ENCODE measurements around the gene FMOD.

FMOD gene

GRCh38 chr1:203326830-203327683, 23.9 kb downstream of the FMOD start:
- peaks cover 59 to 68% of the 10 kb centered on the region in 2 donors for H3K4me1 ChIP-seq (ENCODE audit: control insufficient read depth in 1 of 2, insufficient read depth in 2 of 2, low read length in 2 of 2)

GRCh38 chr1:203325418-203326091, 25.4 kb downstream of the FMOD start:
- Histone ChIP-seq H3K27me3 (ENCODE audit: control insufficient read depth in 1 of 2, insufficient read depth in 2 of 2, low read length in 2 of 2) (no peaks in the 10 kb centered on the region), H3K4me1 (ENCODE audit: control insufficient read depth in 1 of 2, insufficient read depth in 2 of 2, low read length in 2 of 2) (peaks cover 74 to 83% of the 10 kb centered on the region in 2 donors), H3K27ac (ENCODE audit: low read depth, low read length) (peak overlapping the region; percentile 20), H3K36me3 (ENCODE audit: control insufficient read depth in 1 of 2, insufficient read depth in 2 of 2, low read length in 2 of 2) (no peaks in the 10 kb centered on the region), H3K4me3 (ENCODE audit: low read depth in 1 of 2, low read length in 2 of 2) (peak overlapping the region; percentile 4 to 15), H3K9me3 (ENCODE audit: control insufficient read depth in 1 of 2, low read length in 2 of 2) (no peaks in the 10 kb centered on the region), H3K9ac (ENCODE audit: low read depth in 1 of 2, low read length in 2 of 2) (peak overlapping the region; percentile 32 to 51)

More at GRCh38 chr1:203326830-203327683, 23.9 kb downstream of the FMOD start:
- no peaks in the 10 kb centered on the region for H3K9me3 ChIP-seq (ENCODE audit: control insufficient read depth in 1 of 2, low read length in 2 of 2)
- H3K27ac ChIP-seq (ENCODE audit: low read depth, low read length) = peak overlapping the region; percentile 93
- no peaks in the 10 kb centered on the region for H3K27me3 ChIP-seq (ENCODE audit: control insufficient read depth in 1 of 2, insufficient read depth in 2 of 2, low read length in 2 of 2)
- H3K9ac ChIP-seq (ENCODE audit: low read depth in 1 of 2, low read length in 2 of 2) = peak overlapping the region; percentile 79 to 90
- H3K4me3 ChIP-seq (ENCODE audit: low read depth in 1 of 2, low read length in 2 of 2) = peak overlapping the region; percentile 65 to 69
- no peaks in the 10 kb centered on the region for H3K36me3 ChIP-seq (ENCODE audit: control insufficient read depth in 1 of 2, insufficient read depth in 2 of 2, low read length in 2 of 2)

- H3K27me3 ChIP-seq (ENCODE audit: control insufficient read depth in 1 of 2, insufficient read depth in 2 of 2, low read length in 2 of 2) = no peaks in the 10 kb centered on the region
- H3K9me3 ChIP-seq (ENCODE audit: control insufficient read depth in 1 of 2, low read length in 2 of 2) = no peaks in the 10 kb centered on the region
- peaks cover 79 to 86% of the 10 kb centered on the region in 2 donors for H3K4me1 ChIP-seq (ENCODE audit: control insufficient read depth in 1 of 2, insufficient read depth in 2 of 2, low read length in 2 of 2)
- H3K4me3 ChIP-seq (ENCODE audit: low read depth in 1 of 2, low read length in 2 of 2) = peak overlapping the region; percentile 15 to 28
- H3K9ac ChIP-seq (ENCODE audit: low read depth in 1 of 2, low read length in 2 of 2) = peak overlapping the region; percentile 32 to 51
- H3K27ac ChIP-seq (ENCODE audit: low read depth, low read length) = peak overlapping the region; percentile 20
- no peaks in the 10 kb centered on the region for H3K36me3 ChIP-seq (ENCODE audit: control insufficient read depth in 1 of 2, insufficient read depth in 2 of 2, low read length in 2 of 2)
These were observed 25.9 kb downstream of the FMOD start for GRCh38 chr1:203325026-203325417.

- Histone ChIP-seq H3K4me3 (ENCODE audit: low read depth in 1 of 2, low read length in 2 of 2) (peak overlapping the region; percentile 15 to 28), H3K27me3 (ENCODE audit: control insufficient read depth in 1 of 2, insufficient read depth in 2 of 2, low read length in 2 of 2) (no peaks in the 10 kb centered on the region), H3K9me3 (ENCODE audit: control insufficient read depth in 1 of 2, low read length in 2 of 2) (no peaks in the 10 kb centered on the region), H3K4me1 (ENCODE audit: control insufficient read depth in 1 of 2, insufficient read depth in 2 of 2, low read length in 2 of 2) (peaks cover 81 to 86% of the 10 kb centered on the region in 2 donors), H3K27ac (ENCODE audit: low read depth, low read length) (peak overlapping the region; percentile 20), H3K36me3 (ENCODE audit: control insufficient read depth in 1 of 2, insufficient read depth in 2 of 2, low read length in 2 of 2) (no peaks in the 10 kb centered on the region), H3K9ac (ENCODE audit: low read depth in 1 of 2, low read length in 2 of 2) (peak overlapping the region; percentile 32 to 51)
These were observed 26.6 kb downstream of the FMOD start for GRCh38 chr1:203324105-203325025.

- no peaks in the 10 kb centered on the region for H3K9me3 ChIP-seq (ENCODE audit: control insufficient read depth in 1 of 2, low read length in 2 of 2)
- peak overlapping the region; percentile 32 to 51 for H3K9ac ChIP-seq (ENCODE audit: low read depth in 1 of 2, low read length in 2 of 2)
- no peaks in the 10 kb centered on the region for H3K36me3 ChIP-seq (ENCODE audit: control insufficient read depth in 1 of 2, insufficient read depth in 2 of 2, low read length in 2 of 2)
- H3K4me3 ChIP-seq (ENCODE audit: low read depth in 1 of 2, low read length in 2 of 2) = no peak overlapping the region
- H3K27me3 ChIP-seq (ENCODE audit: control insufficient read depth in 1 of 2, insufficient read depth in 2 of 2, low read length in 2 of 2) = no peaks in the 10 kb centered on the region
- peaks cover 79 to 82% of the 10 kb centered on the region in 2 donors for H3K4me1 ChIP-seq (ENCODE audit: control insufficient read depth in 1 of 2, insufficient read depth in 2 of 2, low read length in 2 of 2)
- H3K27ac ChIP-seq (ENCODE audit: low read depth, low read length) = no peak overlapping the region
These were observed 27.3 kb downstream of the FMOD start for GRCh38 chr1:203323587-203323986.

- Histone ChIP-seq H3K4me1 (ENCODE audit: control insufficient read depth in 1 of 2, insufficient read depth in 2 of 2, low read length in 2 of 2) (peaks cover 78% of the 10 kb centered on the region in 2 donors), H3K27me3 (ENCODE audit: control insufficient read depth in 1 of 2, insufficient read depth in 2 of 2, low read length in 2 of 2) (no peaks in the 10 kb centered on the region), H3K9me3 (ENCODE audit: control insufficient read depth in 1 of 2, low read length in 2 of 2) (no peaks in the 10 kb centered on the region), H3K27ac (ENCODE audit: low read depth, low read length) (no peak overlapping the region), H3K36me3 (ENCODE audit: control insufficient read depth in 1 of 2, insufficient read depth in 2 of 2, low read length in 2 of 2) (no peaks in the 10 kb centered on the region), H3K4me3 (ENCODE audit: low read depth in 1 of 2, low read length in 2 of 2) (no peak overlapping the region), H3K9ac (ENCODE audit: low read depth in 1 of 2, low read length in 2 of 2) (no peak overlapping the region)
These were observed 28.3 kb downstream of the FMOD start for GRCh38 chr1:203322500-203323179.

- Histone ChIP-seq H3K4me1 (ENCODE audit: control insufficient read depth in 1 of 2, insufficient read depth in 2 of 2, low read length in 2 of 2) (peaks cover 81 to 83% of the 10 kb centered on the region in 2 donors), H3K9me3 (ENCODE audit: control insufficient read depth in 1 of 2, low read length in 2 of 2) (no peaks in the 10 kb centered on the region), H3K36me3 (ENCODE audit: control insufficient read depth in 1 of 2, insufficient read depth in 2 of 2, low read length in 2 of 2) (no peaks in the 10 kb centered on the region), H3K27ac (ENCODE audit: low read depth, low read length) (peak overlapping the region; percentile 57), H3K4me3 (ENCODE audit: low read depth in 1 of 2, low read length in 2 of 2) (peak overlapping the region in 1 of 2 donors; percentile 26), H3K27me3 (ENCODE audit: control insufficient read depth in 1 of 2, insufficient read depth in 2 of 2, low read length in 2 of 2) (no peaks in the 10 kb centered on the region), H3K9ac (ENCODE audit: low read depth in 1 of 2, low read length in 2 of 2) (peak overlapping the region; percentile 2 to 27)
These were observed 29.5 kb downstream of the FMOD start for GRCh38 chr1:203321273-203322052.

GRCh38 chr1:203320591-203321272, 30.2 kb downstream of the FMOD start:
- peak overlapping the region; percentile 57 for H3K27ac ChIP-seq (ENCODE audit: low read depth, low read length)
- H3K27me3 ChIP-seq (ENCODE audit: control insufficient read depth in 1 of 2, insufficient read depth in 2 of 2, low read length in 2 of 2) = no peaks in the 10 kb centered on the region
- no peaks in the 10 kb centered on the region for H3K9me3 ChIP-seq (ENCODE audit: control insufficient read depth in 1 of 2, low read length in 2 of 2)
- peaks cover 78 to 81% of the 10 kb centered on the region in 2 donors for H3K4me1 ChIP-seq (ENCODE audit: control insufficient read depth in 1 of 2, insufficient read depth in 2 of 2, low read length in 2 of 2)
- no peaks in the 10 kb centered on the region for H3K36me3 ChIP-seq (ENCODE audit: control insufficient read depth in 1 of 2, insufficient read depth in 2 of 2, low read length in 2 of 2)
- peak overlapping the region in 1 of 2 donors; percentile 26 for H3K4me3 ChIP-seq (ENCODE audit: low read depth in 1 of 2, low read length in 2 of 2)
- H3K9ac ChIP-seq (ENCODE audit: low read depth in 1 of 2, low read length in 2 of 2) = peak overlapping the region in 1 of 2 donors; percentile 2

Measured in duodenal mucosa (tissue), 2 donors.